Measurements from ENCODE around the gene RAB31. TPM values are rescaled to one million over a fixed set of nuclear protein-coding genes. Genes with fewer than 3 reads are reported as not detected.
A peak's percentile ranks its signal among the peaks of the same experiment; 100 is the strongest.

Gene RAB31
- total RNA-seq, 1 donor from 2014 or later, result 18.9 TPM

DNA sequence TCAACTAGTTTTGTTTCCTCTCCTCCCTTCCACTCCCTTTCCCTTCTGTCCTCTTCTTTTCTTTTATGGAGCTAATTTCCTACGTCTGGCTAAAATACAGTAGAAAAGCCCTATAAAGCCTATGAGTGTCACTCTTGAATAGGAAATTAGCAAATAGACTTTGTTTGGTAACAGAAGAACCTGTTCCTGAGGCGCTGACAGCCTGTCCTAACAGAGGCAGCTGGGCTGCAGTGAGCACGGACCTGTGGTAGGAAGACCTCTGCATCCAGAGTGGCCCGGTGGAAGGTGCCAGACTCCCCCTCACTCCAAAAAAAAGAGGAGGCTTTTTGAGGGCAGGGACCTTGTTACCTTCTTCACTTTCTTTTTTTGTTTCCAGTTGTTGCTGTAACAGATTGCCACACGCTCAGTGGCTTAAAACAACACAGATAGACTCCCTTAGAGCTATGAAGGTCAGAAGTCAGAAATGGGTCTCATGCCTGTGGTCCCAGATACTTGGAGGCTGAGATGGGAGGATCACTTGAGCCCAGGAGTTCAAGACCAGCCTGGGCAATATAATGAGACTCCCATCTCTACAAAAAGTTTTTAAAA lies 96.5 kb downstream of the RAB31 start:
- no peak for DNase-seq (ENCODE audit: low read depth, low spot score)
- H3K36me3 Mint-ChIP-seq (ENCODE audit: low read depth), result peaks cover 7% of the 10 kb centered on the region
- H3K4me1 Mint-ChIP-seq, result peaks cover 64% of the 10 kb centered on the region

DNA sequence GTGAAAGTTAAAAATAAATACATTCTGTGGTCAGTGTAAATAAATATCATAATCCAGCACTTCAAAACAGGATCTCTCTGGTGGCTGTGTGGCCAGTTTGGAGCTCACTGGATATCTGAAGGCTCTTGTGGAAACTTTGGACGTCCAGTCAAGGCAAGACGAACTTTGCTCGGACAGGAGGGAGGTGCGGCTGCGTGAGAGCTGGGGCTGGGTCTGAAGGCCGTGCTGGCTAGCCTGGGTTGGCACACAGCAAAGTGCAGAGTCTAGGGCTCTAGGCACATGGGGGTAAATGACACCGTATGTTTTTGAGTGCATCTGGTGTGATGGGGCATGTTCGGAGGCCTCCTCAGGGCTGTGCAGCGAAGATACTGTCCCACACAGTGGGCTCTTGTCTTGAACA lies 98.8 kb downstream of the RAB31 start:
- TF ChIP-seq, protein P1, sequence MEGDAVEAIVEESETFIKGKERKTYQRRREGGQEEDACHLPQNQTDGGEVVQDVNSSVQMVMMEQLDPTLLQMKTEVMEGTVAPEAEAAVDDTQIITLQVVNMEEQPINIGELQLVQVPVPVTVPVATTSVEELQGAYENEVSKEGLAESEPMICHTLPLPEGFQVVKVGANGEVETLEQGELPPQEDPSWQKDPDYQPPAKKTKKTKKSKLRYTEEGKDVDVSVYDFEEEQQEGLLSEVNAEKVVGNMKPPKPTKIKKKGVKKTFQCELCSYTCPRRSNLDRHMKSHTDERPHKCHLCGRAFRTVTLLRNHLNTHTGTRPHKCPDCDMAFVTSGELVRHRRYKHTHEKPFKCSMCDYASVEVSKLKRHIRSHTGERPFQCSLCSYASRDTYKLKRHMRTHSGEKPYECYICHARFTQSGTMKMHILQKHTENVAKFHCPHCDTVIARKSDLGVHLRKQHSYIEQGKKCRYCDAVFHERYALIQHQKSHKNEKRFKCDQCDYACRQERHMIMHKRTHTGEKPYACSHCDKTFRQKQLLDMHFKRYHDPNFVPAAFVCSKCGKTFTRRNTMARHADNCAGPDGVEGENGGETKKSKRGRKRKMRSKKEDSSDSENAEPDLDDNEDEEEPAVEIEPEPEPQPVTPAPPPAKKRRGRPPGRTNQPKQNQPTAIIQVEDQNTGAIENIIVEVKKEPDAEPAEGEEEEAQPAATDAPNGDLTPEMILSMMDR (conservative IDR thresholded peaks at IDR 0.05), result no peak
- peaks cover 7% of the 10 kb centered on the region for H3K36me3 Mint-ChIP-seq (ENCODE audit: low read depth)
- peak overlapping the region; percentile 27 for H3K27ac Mint-ChIP-seq (ENCODE audit: unreplicated experiment)
- DNase-seq (ENCODE audit: low read depth, low spot score), result no peak
- no peaks in the 10 kb centered on the region for H3K9me3 Mint-ChIP-seq
- peaks cover 72% of the 10 kb centered on the region for H3K4me1 Mint-ChIP-seq
- H3K27me3 Mint-ChIP-seq (ENCODE audit: low read depth), result no peaks in the 10 kb centered on the region
- no peak overlapping the region for H3K4me3 Mint-ChIP-seq

More for the DNA sequence above, 96.5 kb downstream of the RAB31 start:
- TF ChIP-seq, protein P1 (conservative IDR thresholded peaks at IDR 0.05), result no peak
- Mint-ChIP-seq H3K4me3 (no peak overlapping the region), H3K27me3 (ENCODE audit: low read depth) (no peaks in the 10 kb centered on the region), H3K27ac (ENCODE audit: unreplicated experiment) (peak overlapping the region; percentile 35), H3K9me3 (no peaks in the 10 kb centered on the region)

DNA sequence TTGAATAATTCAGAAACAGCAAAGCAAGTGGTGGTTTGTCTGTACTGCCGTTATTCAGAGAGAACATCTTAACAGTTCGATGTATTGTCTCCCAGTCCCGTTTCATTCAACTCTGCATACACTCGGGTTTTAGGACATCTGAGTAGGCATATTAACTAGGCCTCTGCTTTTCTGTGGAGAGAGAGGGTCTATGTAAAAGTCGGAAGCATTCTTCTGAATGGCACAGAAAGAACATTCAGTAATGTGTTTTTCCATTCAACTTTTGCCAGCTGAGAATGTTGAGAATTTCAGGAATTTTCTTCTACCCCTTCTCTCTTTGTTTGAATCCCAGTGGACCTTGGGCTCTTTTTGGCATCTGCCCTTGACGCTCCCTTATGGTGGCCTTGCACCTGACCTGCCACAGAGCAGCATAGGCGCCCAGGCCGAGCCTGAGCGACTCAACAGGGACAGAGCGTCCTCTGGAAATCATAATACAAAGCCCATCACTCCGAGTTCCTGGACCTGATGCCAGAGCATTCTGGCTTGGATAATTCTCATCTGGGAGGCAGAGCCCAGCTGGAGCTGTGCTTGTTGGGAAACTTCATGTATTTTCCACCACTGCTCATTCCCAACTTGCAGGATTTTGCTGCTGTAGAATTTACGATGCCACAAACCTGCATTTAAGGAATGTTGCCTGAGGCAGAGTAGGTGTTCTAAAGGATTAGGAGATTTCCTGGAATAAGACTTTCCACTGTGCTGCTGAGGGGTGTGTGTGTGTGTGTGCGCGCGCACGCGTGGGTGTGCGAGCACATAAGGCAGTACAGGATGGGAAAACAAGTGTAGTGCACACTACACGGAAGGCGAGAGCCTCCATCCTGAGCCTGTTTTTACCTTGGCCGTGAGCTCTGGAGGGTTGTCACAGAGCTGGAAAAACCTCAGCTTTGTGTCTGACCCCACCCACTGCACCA lies 100.5 kb downstream of the RAB31 start:
- DNase-seq (ENCODE audit: low read depth, low spot score), result no peak
- peak overlapping the region; percentile 22 for H3K27ac Mint-ChIP-seq (ENCODE audit: unreplicated experiment)
- H3K4me3 Mint-ChIP-seq, result no peak overlapping the region
- H3K4me1 Mint-ChIP-seq, result peaks cover 57% of the 10 kb centered on the region
- TF ChIP-seq, protein P1 (conservative IDR thresholded peaks at IDR 0.05), result no peak
- no peaks in the 10 kb centered on the region for H3K9me3 Mint-ChIP-seq
- H3K27me3 Mint-ChIP-seq (ENCODE audit: low read depth), result no peaks in the 10 kb centered on the region
- H3K36me3 Mint-ChIP-seq (ENCODE audit: low read depth), result peaks cover 7% of the 10 kb centered on the region

DNA sequence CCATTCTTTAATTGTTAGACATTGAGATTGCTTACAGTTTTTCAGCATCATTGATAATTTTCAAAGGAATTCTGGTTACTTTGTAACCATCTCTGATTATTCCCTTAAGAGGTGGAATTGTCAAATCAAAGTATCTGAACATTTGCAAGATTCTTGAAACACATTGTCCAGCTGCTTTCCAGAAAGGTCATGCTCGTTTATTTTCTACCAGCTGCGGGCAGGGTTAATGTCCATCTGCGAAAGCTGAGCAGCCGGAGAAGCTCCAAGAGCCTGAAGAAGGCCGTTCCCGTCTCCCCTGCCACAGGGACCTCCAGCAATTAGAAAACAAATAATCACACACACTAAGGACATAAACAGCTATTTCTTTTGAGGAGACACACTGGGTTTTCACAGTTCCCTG lies 101.6 kb downstream of the RAB31 start:
- peaks cover 46% of the 10 kb centered on the region for H3K4me1 Mint-ChIP-seq
- TF ChIP-seq, protein P1 (conservative IDR thresholded peaks at IDR 0.05), result no peak
- H3K36me3 Mint-ChIP-seq (ENCODE audit: low read depth), result peaks cover 6% of the 10 kb centered on the region
- H3K27me3 Mint-ChIP-seq (ENCODE audit: low read depth), result no peaks in the 10 kb centered on the region
- no peak for DNase-seq (ENCODE audit: low read depth, low spot score)
- H3K9me3 Mint-ChIP-seq, result no peaks in the 10 kb centered on the region
- no peak overlapping the region for H3K4me3 Mint-ChIP-seq
- H3K27ac Mint-ChIP-seq (ENCODE audit: unreplicated experiment), result no peak overlapping the region

DNA sequence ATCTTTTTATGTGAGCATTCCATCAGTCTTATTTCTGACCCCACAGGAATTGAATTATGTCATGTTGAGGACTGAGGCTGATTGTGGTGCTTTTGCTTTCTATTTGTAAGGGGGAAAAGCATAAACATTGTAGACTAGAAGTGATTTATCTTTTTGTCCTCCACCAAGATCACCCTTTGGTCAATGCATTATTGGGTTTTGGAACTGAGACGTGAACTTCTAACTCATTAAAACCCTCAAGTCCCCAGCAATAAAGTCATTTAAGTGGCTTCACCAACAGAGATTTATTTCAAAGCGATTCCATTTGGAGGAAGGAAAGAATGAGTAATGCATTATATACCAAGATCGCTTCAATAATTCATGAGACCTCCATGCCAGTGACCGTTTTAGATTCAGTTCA lies 102.2 kb downstream of the RAB31 start:
- peaks cover 45% of the 10 kb centered on the region for H3K4me1 Mint-ChIP-seq
- TF ChIP-seq, protein P1 (conservative IDR thresholded peaks at IDR 0.05), result no peak

More for the DNA sequence above, 102.2 kb downstream of the RAB31 start:
- Mint-ChIP-seq H3K27me3 (ENCODE audit: low read depth) (no peaks in the 10 kb centered on the region), H3K27ac (ENCODE audit: unreplicated experiment) (no peak overlapping the region), H3K9me3 (no peaks in the 10 kb centered on the region), H3K4me3 (no peak overlapping the region), H3K36me3 (ENCODE audit: low read depth) (peaks cover 3% of the 10 kb centered on the region)
- no peak for DNase-seq (ENCODE audit: low read depth, low spot score)

Measured in neural crest cell (in vitro differentiated cells).